NCI-H146 treated with DMSO at 0.1 percent for 48 hours (cell line): ENCODE results near the gene SEMA4B.

ENCODE experiments used
- DNase-seq: peaks from one replicate; lab custom pipeline; 2025; ENCODE audit not compliant: unreplicated experiment; lab: John Stamatoyannopoulos, UW

The SEMA4B gene

GRCh38 chr15:90203922-90204321 is 2.8 kb downstream of the SEMA4B start:
- DNase-seq: peak; percentile 32

GRCh38 chr15:90205050-90205848 is 4.1 kb downstream of the SEMA4B start:
- DNase-seq: no peak

- no peak for DNase-seq
Observed at GRCh38 chr15:90205886-90206285, 4.8 kb downstream of the SEMA4B start.

- DNase-seq: no peak
Observed at GRCh38 chr15:90207252-90207651, 6.1 kb downstream of the SEMA4B start.

- no peak for DNase-seq
Observed at GRCh38 chr15:90208356-90208755, 7.2 kb downstream of the SEMA4B start.

- no peak for DNase-seq
Observed at GRCh38 chr15:90209591-90209990, 8.5 kb downstream of the SEMA4B start.

- no peak for DNase-seq
Observed at GRCh38 chr15:90210593-90210992, 9.5 kb downstream of the SEMA4B start.

GRCh38 chr15:90211009-90211408 is 9.9 kb downstream of the SEMA4B start:
- no peak for DNase-seq

GRCh38 chr15:90211440-90212143 is 10.5 kb downstream of the SEMA4B start:
- DNase-seq: no peak

- no peak for DNase-seq
Observed at GRCh38 chr15:90212221-90213098, 11.3 kb downstream of the SEMA4B start.

GRCh38 chr15:90213122-90213817 is 12.1 kb downstream of the SEMA4B start:
- DNase-seq: no peak

GRCh38 chr15:90213818-90214204 is 12.7 kb downstream of the SEMA4B start:
- no peak for DNase-seq

- no peak for DNase-seq
Observed at GRCh38 chr15:90214553-90215196, 13.5 kb downstream of the SEMA4B start.

GRCh38 chr15:90217671-90218394 is 16.7 kb downstream of the SEMA4B start:
- DNase-seq: no peak

- no peak for DNase-seq
Observed at GRCh38 chr15:90219421-90220141, 18.5 kb downstream of the SEMA4B start.

- peak; percentile 11 for DNase-seq
Observed at GRCh38 chr15:90221246-90221900, 20.2 kb downstream of the SEMA4B start.

- DNase-seq: no peak
Observed at GRCh38 chr15:90222547-90222946, 21.4 kb downstream of the SEMA4B start.

- DNase-seq: no peak
Observed at GRCh38 chr15:90223441-90224165, 22.5 kb downstream of the SEMA4B start.
